Neuronal stem cell (in vitro differentiated cells): Measurements from ENCODE around the gene RPS15.
"Not testable (repeated sequence)": the region's sequence is repeated elsewhere in the genome, so short reads cannot be mapped to it uniquely, and the experiment has no call there.

Experiments used
- DNase-seq: peaks from one replicate; pipeline ENCODE4 v3.0.0-alpha.2; 2013; ENCODE audit warnings: low spot score
- H2AFZ ChIP-seq: one replicate; pipeline ENCODE4 v1.6.1; 2013; ENCODE audit warnings: mild to moderate bottlenecking, low read length, inconsistent platforms
- H2AK5ac ChIP-seq: 2 replicates; pipeline ENCODE4 v1.6.1; 2013; ENCODE audit warnings: low read depth, mild to moderate bottlenecking, inconsistent platforms, low read length, moderate library complexity, mixed read lengths
- H2BK120ac ChIP-seq: 2 replicates; pipeline ENCODE4 v1.6.1; 2013; ENCODE audit warnings: low read depth, mild to moderate bottlenecking, inconsistent platforms, low read length, moderate library complexity, mixed read lengths
- H2BK12ac ChIP-seq: one replicate; pipeline ENCODE4 v1.6.1; 2013; ENCODE audit warnings: low read length, inconsistent platforms
- H2BK15ac ChIP-seq: 2 replicates; pipeline ENCODE4 v1.6.1; 2013; ENCODE audit warnings: mild to moderate bottlenecking, low read length, inconsistent platforms, mixed read lengths
- H2BK5ac ChIP-seq: one replicate; pipeline ENCODE4 v1.6.1; 2013; ENCODE audit warnings: inconsistent platforms, mild to moderate bottlenecking, low read length, moderate library complexity
- H3K14ac ChIP-seq: one replicate; pipeline ENCODE4 v1.6.1; 2013; ENCODE audit warnings: low read length, inconsistent platforms
- H3K18ac ChIP-seq: 2 replicates; pipeline ENCODE4 v1.6.1; 2013; ENCODE audit warnings: low read length, inconsistent platforms
- H3K23ac ChIP-seq: 2 replicates; pipeline ENCODE4 v1.6.1; 2013; ENCODE audit warnings: low read depth, mild to moderate bottlenecking, mixed read lengths, low read length, inconsistent platforms; ENCODE audit not compliant: poor library complexity
- H3K27ac ChIP-seq: replicated peaks from 3 replicates; pipeline ENCODE4 v1.5.1; 2013; ENCODE audit warnings: low read length, inconsistent platforms
- H3K27me3 ChIP-seq, 3 experiments: 2 replicates each; pipeline ENCODE4 v1.6.1; 2013; ENCODE audit warnings: low read length in 3 of 3, mild to moderate bottlenecking in 2 of 3, inconsistent platforms in 1 of 3, low read depth in 1 of 3, mixed read lengths in 1 of 3, moderate library complexity in 1 of 3; ENCODE audit not compliant: control insufficient read depth in 3 of 3, insufficient read depth in 3 of 3
- H3K36me3 ChIP-seq, 2 donors: replicated peaks in 1 of 2; 2 replicates each; pipeline ENCODE4 v1.6.1; 2013; ENCODE audit warnings: low read length in 2 of 2; ENCODE audit not compliant: control insufficient read depth in 2 of 2, insufficient read depth in 2 of 2
- H3K4ac ChIP-seq: 2 replicates; pipeline ENCODE4 v1.6.1; 2013; ENCODE audit warnings: inconsistent platforms, mild to moderate bottlenecking, low read length, moderate library complexity
- H3K4me1 ChIP-seq, 2 donors: 1 replicate in 1 of 2; 2 replicates in 1 of 2; pipeline ENCODE4 v1.6.1; 2013; ENCODE audit warnings: low read length in 2 of 2, low read depth in 1 of 2; ENCODE audit not compliant: control insufficient read depth in 2 of 2, insufficient read depth in 1 of 2
- H3K4me2 ChIP-seq: one replicate; pipeline ENCODE4 v1.6.1; 2013; ENCODE audit warnings: mild to moderate bottlenecking, low read length, inconsistent platforms; ENCODE audit not compliant: insufficient read depth, poor library complexity, severe bottlenecking
- H3K4me3 ChIP-seq, 2 donors: 2 replicates each; pipeline ENCODE4 v1.5.1; 2013; ENCODE audit warnings: low read length in 2 of 2, mild to moderate bottlenecking in 2 of 2, inconsistent platforms in 1 of 2, moderate library complexity in 1 of 2
- H3K79me1 ChIP-seq: one replicate; pipeline ENCODE4 v1.6.1; 2013; ENCODE audit warnings: low read depth, mild to moderate bottlenecking, inconsistent platforms, low read length, moderate library complexity
- H3K9ac ChIP-seq: one replicate; pipeline ENCODE4 v1.6.1; 2013; ENCODE audit warnings: mild to moderate bottlenecking, low read depth, low read length, inconsistent platforms; ENCODE audit not compliant: poor library complexity
- H3K9me3 ChIP-seq, 2 donors: replicated peaks in 1 of 2; 2 replicates each; pipeline versions ENCODE3 to v1.6.1; 2013; ENCODE audit warnings: low read length in 2 of 2, mild to moderate bottlenecking in 2 of 2, inconsistent platforms in 1 of 2, low read depth in 1 of 2, mixed read lengths in 1 of 2, moderate library complexity in 1 of 2; ENCODE audit not compliant: control insufficient read depth in 2 of 2, insufficient read depth in 1 of 2
- H4K8ac ChIP-seq: one replicate; pipeline ENCODE4 v1.6.1; 2013; ENCODE audit warnings: low read depth, mild to moderate bottlenecking, inconsistent platforms, low read length, moderate library complexity
- H4K91ac ChIP-seq: one replicate; pipeline ENCODE4 v1.6.1; 2013; ENCODE audit warnings: low read length, low read depth, mild to moderate bottlenecking, inconsistent platforms; ENCODE audit not compliant: poor library complexity
- WGBS, 2 donors: extraction: QIAGEN DNeasy Blood & Tissue Kit; methylation state at CpG; one replicate each; pipeline ENCODE4 v1.1.7; 2013; ENCODE audit warnings: missing lambda C conversion rate in 2 of 2, mixed read lengths in 1 of 2; ENCODE audit not compliant: insufficient read length in 2 of 2, insufficient replicate concordance in 1 of 2; ENCODE audit errors: extremely low coverage in 2 of 2; 5-methylcytosine and 5-hydroxymethylcytosine counted together

RPS15 gene

GRCh38 chr19:1475751-1476437, 37.7 kb downstream of the RPS15 start:
- Histone ChIP-seq H2AK5ac (no peak overlapping the region), H3K36me3 (peaks cover 2 to 32% of the 10 kb centered on the region in 2 donors), H2BK12ac (no peak overlapping the region), H3K14ac (no peak overlapping the region), H3K9me3 (no peaks in the 10 kb centered on the region), H3K79me1 (peaks cover 21% of the 10 kb centered on the region), H2BK5ac (no peak overlapping the region), H3K4me3 (no peak overlapping the region), H3K9ac (peak overlapping the region; percentile 21), H2BK15ac (no peak overlapping the region), H3K4me1 (peaks cover 10 to 12% of the 10 kb centered on the region in 2 donors), H3K4me2 (no peak overlapping the region), H4K8ac (no peak overlapping the region), H2AFZ (no peak overlapping the region), H3K27me3 (peaks cover 0 to 15% (median 0%) of the 10 kb centered on the region in 3 experiments), H4K91ac (no peak overlapping the region), H3K4ac (no peak overlapping the region), H2BK120ac (no peak overlapping the region), H3K18ac (no peak overlapping the region), H3K27ac (no peak overlapping the region), H3K23ac (no peak overlapping the region)
- WGBS, 2 donors: no CpG with 5 or more reads among the region's 31 CpGs
- no peak for DNase-seq

DNA sequence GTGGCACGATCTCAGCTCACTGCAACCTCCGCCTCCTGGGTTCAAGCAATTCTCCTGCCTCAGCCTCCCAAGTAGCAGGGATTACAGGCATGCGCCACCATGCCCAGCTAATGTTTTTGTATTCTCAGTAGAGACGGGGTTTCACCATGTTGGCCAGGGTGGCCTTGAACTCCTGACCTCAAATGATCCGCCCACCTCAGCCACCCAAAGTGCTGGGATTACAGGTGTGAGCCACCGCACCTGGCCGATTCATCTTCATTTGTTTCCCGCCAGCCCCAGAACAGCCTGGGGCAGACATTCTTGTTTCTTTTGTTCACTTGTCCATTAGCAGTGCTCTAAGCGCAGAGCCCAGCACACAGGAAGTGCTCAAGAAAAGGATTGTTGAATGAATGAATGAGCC, 38.9 kb downstream of the RPS15 start:
- H4K8ac ChIP-seq, H3K4me2 ChIP-seq, H2BK15ac ChIP-seq, H3K18ac ChIP-seq, H2BK12ac ChIP-seq, H3K14ac ChIP-seq, H3K27me3 ChIP-seq, DNase-seq, H4K91ac ChIP-seq, H3K4ac ChIP-seq, H3K9me3 ChIP-seq, H2AK5ac ChIP-seq, H2AFZ ChIP-seq, H2BK120ac ChIP-seq, H3K23ac ChIP-seq, H3K4me3 ChIP-seq, H2BK5ac ChIP-seq, H3K9ac ChIP-seq, H3K27ac ChIP-seq: not testable (repeated sequence)
- Histone ChIP-seq H3K4me1 (peaks cover 2 to 10% of the 10 kb centered on the region in 2 donors), H3K36me3 (peaks cover 2 to 26% of the 10 kb centered on the region in 2 donors), H3K79me1 (peaks cover 21% of the 10 kb centered on the region)
- WGBS, 2 donors: no CpG with 5 or more reads among the region's 9 CpGs

GRCh38 chr19:1478934-1479707, 40.9 kb downstream of the RPS15 start, which contains the start of gene C19orf25:
Gene C19orf25 (minus strand): TSS chr19:1479215. CDS start chr19:1478903, 312 bp downstream.
- Histone ChIP-seq H3K4me1 (peaks cover 0 to 9% of the 10 kb centered on the region in 2 donors), H3K27me3 (no peaks in the 10 kb centered on the region), H3K4me2 (peak within 1 kb of the TSS; percentile 83), H2BK5ac (peak within 1 kb of the TSS; percentile 66), H3K27ac (peak within 1 kb of the TSS; percentile 89), H2BK12ac (no peak within 1 kb of the TSS), H3K23ac (peak within 1 kb of the TSS; percentile 92), H3K4me3 (peak within 1 kb of the TSS; percentile 60 to 85), H3K36me3 (peaks cover 2 to 24% of the 10 kb centered on the region in 2 donors), H3K9me3 (no peaks in the 10 kb centered on the region), H4K91ac (no peak within 1 kb of the TSS), H3K79me1 (peaks cover 20% of the 10 kb centered on the region), H2AK5ac (peak within 1 kb of the TSS; percentile 75), H2BK120ac (no peak within 1 kb of the TSS), H3K9ac (peak within 1 kb of the TSS; percentile 90), H3K18ac (peak within 1 kb of the TSS; percentile 96), H3K14ac (peak within 1 kb of the TSS; percentile 90), H3K4ac (peak within 1 kb of the TSS; percentile 37), H4K8ac (peak within 1 kb of the TSS; percentile 43), H2AFZ (peak within 1 kb of the TSS; percentile 91), H2BK15ac (peak within 1 kb of the TSS; percentile 79)
- no CpG with 5 or more reads among the region's 71 CpGs for WGBS, 2 donors
- DNase-seq: peak; percentile 90
